Measurements from ENCODE around the gene VPS16. TPM values are rescaled to one million over a fixed set of nuclear protein-coding genes. Genes with fewer than 3 reads are reported as not detected.

VPS16 gene
- total and polyA plus RNA-seq, 7 donors = 19.4 to 37.6 (median 21.6) TPM

DNA sequence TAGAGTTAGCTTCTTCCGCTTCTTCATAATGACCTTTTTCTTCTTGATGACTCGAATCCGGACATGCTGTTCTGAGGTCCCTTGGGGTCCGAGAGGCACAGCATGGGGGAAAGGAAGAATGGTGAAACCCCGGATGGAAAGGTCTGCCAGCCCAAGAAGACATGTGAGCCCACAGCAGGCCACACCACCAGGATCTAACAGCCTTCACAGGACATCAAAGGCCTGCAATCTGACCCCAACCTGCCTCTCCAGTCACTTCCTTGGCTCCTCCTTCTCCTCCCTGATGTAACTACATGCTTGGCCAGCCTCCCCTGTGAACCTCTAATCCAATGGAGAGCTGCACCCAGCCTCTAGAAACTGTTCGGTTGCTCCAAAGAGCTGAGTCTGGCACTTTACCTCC is 41.7 kb upstream of the VPS16 start:
- intact Hi-C loops (cut with DNase I) = no loop called here

GRCh38 chr20:2799271-2799670 is 41.3 kb upstream of the VPS16 start:
- H3K36me3 ChIP-seq = no peaks in the 10 kb centered on the region
- TF ChIP-seq EP300 (IDR thresholded peaks at IDR 0.05) (no peak), POLR2A (IDR thresholded peaks at IDR 0.05) (no peak), POLR2AphosphoS5 (IDR thresholded peaks at IDR 0.05) (no peak)
- TF ChIP-seq, protein P1, sequence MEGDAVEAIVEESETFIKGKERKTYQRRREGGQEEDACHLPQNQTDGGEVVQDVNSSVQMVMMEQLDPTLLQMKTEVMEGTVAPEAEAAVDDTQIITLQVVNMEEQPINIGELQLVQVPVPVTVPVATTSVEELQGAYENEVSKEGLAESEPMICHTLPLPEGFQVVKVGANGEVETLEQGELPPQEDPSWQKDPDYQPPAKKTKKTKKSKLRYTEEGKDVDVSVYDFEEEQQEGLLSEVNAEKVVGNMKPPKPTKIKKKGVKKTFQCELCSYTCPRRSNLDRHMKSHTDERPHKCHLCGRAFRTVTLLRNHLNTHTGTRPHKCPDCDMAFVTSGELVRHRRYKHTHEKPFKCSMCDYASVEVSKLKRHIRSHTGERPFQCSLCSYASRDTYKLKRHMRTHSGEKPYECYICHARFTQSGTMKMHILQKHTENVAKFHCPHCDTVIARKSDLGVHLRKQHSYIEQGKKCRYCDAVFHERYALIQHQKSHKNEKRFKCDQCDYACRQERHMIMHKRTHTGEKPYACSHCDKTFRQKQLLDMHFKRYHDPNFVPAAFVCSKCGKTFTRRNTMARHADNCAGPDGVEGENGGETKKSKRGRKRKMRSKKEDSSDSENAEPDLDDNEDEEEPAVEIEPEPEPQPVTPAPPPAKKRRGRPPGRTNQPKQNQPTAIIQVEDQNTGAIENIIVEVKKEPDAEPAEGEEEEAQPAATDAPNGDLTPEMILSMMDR (IDR thresholded peaks at IDR 0.05) = no peak
- DNase-seq = no peak
- H3K4me3 ChIP-seq = peak overlapping the region in 2 of 4 donors; percentile 29 to 35
- WGBS, 2 donors = 42 to 66% methylated on average over 9 of the region's 9 CpGs
- intact Hi-C loops (cut with DNase I) = no loop called here
- peaks cover 22 to 83% (median 48%) of the 10 kb centered on the region in 3 donors for H3K27me3 ChIP-seq
- H3K4me1 ChIP-seq = peaks cover 0 to 18% (median 12%) of the 10 kb centered on the region in 4 donors
- H3K27ac ChIP-seq = no peak overlapping the region
- no peaks in the 10 kb centered on the region for H3K9me3 ChIP-seq

More for the DNA sequence above, 41.7 kb upstream of the VPS16 start:
- no peak for TF ChIP-seq EP300 (IDR thresholded peaks at IDR 0.05)
- TF ChIP-seq, protein P1 (IDR thresholded peaks at IDR 0.05) = no peak
- no peak for TF ChIP-seq POLR2AphosphoS5 (IDR thresholded peaks at IDR 0.05)
- TF ChIP-seq POLR2A (IDR thresholded peaks at IDR 0.05) = no peak
- peaks cover 22 to 79% (median 48%) of the 10 kb centered on the region in 3 donors for H3K27me3 ChIP-seq
- DNase-seq = no peak
- no peaks in the 10 kb centered on the region for H3K9me3 ChIP-seq
- WGBS, 2 donors = 78 to 85% methylated on average over 6 of the region's 6 CpGs
- H3K27ac ChIP-seq = no peak overlapping the region
- no peak overlapping the region for H3K4me3 ChIP-seq
- H3K4me1 ChIP-seq = peaks cover 0 to 18% (median 12%) of the 10 kb centered on the region in 4 donors
- no peaks in the 10 kb centered on the region for H3K36me3 ChIP-seq

GRCh38 chr20:2799688-2800520 is 40.6 kb upstream of the VPS16 start:
- intact Hi-C loops (cut with DNase I) = no loop called here
- TF ChIP-seq, protein P1 (IDR thresholded peaks at IDR 0.05) = no peak
- TF ChIP-seq POLR2A (IDR thresholded peaks at IDR 0.05) (no peak), POLR2AphosphoS5 (IDR thresholded peaks at IDR 0.05) (no peak), EP300 (IDR thresholded peaks at IDR 0.05) (no peak)
- H3K4me1 ChIP-seq = peaks cover 0 to 21% (median 12%) of the 10 kb centered on the region in 4 donors
- no peak for DNase-seq
- peak overlapping the region in 2 of 4 donors; percentile 29 to 35 for H3K4me3 ChIP-seq
- H3K9me3 ChIP-seq = no peaks in the 10 kb centered on the region
- H3K27me3 ChIP-seq = peaks cover 23 to 86% (median 54%) of the 10 kb centered on the region in 3 donors
- H3K36me3 ChIP-seq = no peaks in the 10 kb centered on the region
- 3 to 6% methylated on average over 61 of the region's 61 CpGs for WGBS, 2 donors
- H3K27ac ChIP-seq = no peak overlapping the region

- intact Hi-C loops (cut with DNase I) = no loop called here
- no peak within 1 kb of the TSS for H3K27ac ChIP-seq
- 2 to 4% methylated on average over 52 of the region's 52 CpGs for WGBS, 2 donors
- H3K36me3 ChIP-seq = no peaks in the 10 kb centered on the region
- H3K4me3 ChIP-seq = peak within 1 kb of the TSS in 2 of 4 donors; percentile 29 to 35
- TF ChIP-seq, protein P1 (IDR thresholded peaks at IDR 0.05) = no peak
- TF ChIP-seq EP300 (IDR thresholded peaks at IDR 0.05) = no peak
- TF ChIP-seq POLR2A (IDR thresholded peaks at IDR 0.05) = no peak
- no peak for TF ChIP-seq POLR2AphosphoS5 (IDR thresholded peaks at IDR 0.05)
- no peak for DNase-seq
- peaks cover 31 to 89% (median 62%) of the 10 kb centered on the region in 3 donors for H3K27me3 ChIP-seq
- peaks cover 0 to 24% (median 12%) of the 10 kb centered on the region in 4 donors for H3K4me1 ChIP-seq
- H3K9me3 ChIP-seq = no peaks in the 10 kb centered on the region
Observed at GRCh38 chr20:2800521-2801285, 39.8 kb upstream of the VPS16 start, which contains the start of gene CPXM1. CPXM1 (minus strand) TSS chr20:2800627; CDS start chr20:2800572, 55 bp downstream.

Data from sigmoid colon (tissue), 7 donors.